Keratinocyte (primary cell): Measurements from ENCODE around the gene PIGP. TPM values are rescaled to one million over a fixed set of nuclear protein-coding genes. Genes with fewer than 3 reads are reported as not detected.

Experiments
- DNase-seq: peaks from one replicate; pipeline ENCODE4 v3.0.0-alpha.2; 2011; ENCODE audit warnings: low read depth, missing footprints, low spot score
- FAIRE-seq: peaks from 2 replicates; lab custom pipeline; 2011; peaks lifted over from hg19 to GRCh38; lab: Jason Lieb, UNC
- H2AFZ ChIP-seq: 2 replicates; pipeline ENCODE4 v1.6.0; 2012; ENCODE audit warnings: low read length, control low read depth, inconsistent platforms; ENCODE audit not compliant: control insufficient read depth
- H3K27ac ChIP-seq: 2 replicates; pipeline ENCODE4 v1.5.1; 2011; ENCODE audit warnings: low read length; ENCODE audit not compliant: control insufficient read depth, insufficient read depth
- H3K27me3 ChIP-seq: 3 replicates; pipeline ENCODE4 v1.6.0; 2011; ENCODE audit warnings: low read length; ENCODE audit not compliant: control insufficient read depth, insufficient read depth; ENCODE audit errors: extremely low read depth
- H3K36me3 ChIP-seq, 2 experiments: 2 replicates in 1 of 2; 3 replicates in 1 of 2; pipeline ENCODE4 v1.5.1; 2011; ENCODE audit warnings: low read length in 2 of 2, mild to moderate bottlenecking in 1 of 2; ENCODE audit not compliant: control insufficient read depth in 2 of 2, insufficient read depth in 2 of 2; ENCODE audit errors: extremely low read depth in 1 of 2
- H3K4me1 ChIP-seq: 3 replicates; pipeline ENCODE4 v1.5.1; 2011; ENCODE audit warnings: low read length; ENCODE audit not compliant: control insufficient read depth, insufficient read depth; ENCODE audit errors: extremely low read depth
- H3K4me2 ChIP-seq: 3 replicates; pipeline ENCODE4 v1.6.0; 2011; ENCODE audit warnings: low read depth, low read length; ENCODE audit not compliant: control insufficient read depth, insufficient read depth; ENCODE audit errors: extremely low read depth
- H3K4me3 ChIP-seq, 3 experiments: fragments of 200-600 bp in 1 of 3; sonication (generic) in 1 of 3; 2 replicates in 2 of 3; 3 replicates in 1 of 3; pipeline ENCODE4 v1.5.1; 2011 to 2016; ENCODE audit warnings: low read length in 3 of 3, mild to moderate bottlenecking in 3 of 3, control low read depth in 2 of 3, inconsistent platforms in 1 of 3, low read depth in 1 of 3, mixed read lengths in 1 of 3, mixed run types in 1 of 3, moderate library complexity in 1 of 3; ENCODE audit not compliant: control insufficient read depth in 2 of 3, insufficient read depth in 2 of 3; ENCODE audit errors: extremely low read depth in 1 of 3
- H3K79me2 ChIP-seq: 2 replicates; pipeline ENCODE4 v1.6.0; 2012; ENCODE audit warnings: low read length; ENCODE audit not compliant: control insufficient read depth, insufficient read depth
- H3K9ac ChIP-seq: 3 replicates; pipeline ENCODE4 v1.6.0; 2011; ENCODE audit warnings: low read length; ENCODE audit not compliant: control insufficient read depth, insufficient read depth; ENCODE audit errors: extremely low read depth
- H3K9me1 ChIP-seq: 3 replicates; pipeline ENCODE4 v1.6.0; 2011; ENCODE audit warnings: low read length; ENCODE audit not compliant: control insufficient read depth, insufficient read depth; ENCODE audit errors: extremely low read depth
- H3K9me3 ChIP-seq: 2 replicates; pipeline ENCODE4 v1.5.1; 2012; ENCODE audit warnings: low read depth, low read length; ENCODE audit not compliant: control insufficient read depth
- H4K20me1 ChIP-seq: 3 replicates; pipeline ENCODE4 v1.6.0; 2011; ENCODE audit warnings: low read length; ENCODE audit not compliant: control insufficient read depth, insufficient read depth; ENCODE audit errors: extremely low read depth
- EZH2 ChIP-seq: IDR thresholded peaks from one replicate; pipeline ENCODE4 v1.6.1; 2012; ENCODE audit warnings: inconsistent platforms, mild to moderate bottlenecking, low read length, moderate library complexity
- dilution Hi-C: fragments of 300-500 bp; cut with MboI; formaldehyde crosslinking; loops from one replicate; pipeline ENCODE4 v1.7.0; 2020; ENCODE audit warnings: low sequenced_read_pairs; ENCODE audit not compliant: extremely low pct_ligation_motif_present
- polyA plus RNA-seq, 5 experiments: library from polyadenylated mRNA; depleted of rRNA in 3 of 5; stranded (reverse) in 3 of 5; stranded (forward) in 1 of 5; unstranded in 1 of 5; fragments of >200 nt; gene quantifications; 1 replicate in 1 of 5; 2 replicates in 3 of 5; 3 replicates in 1 of 5; pipeline versions ENCODE4 v1.2.1 to v1.2.3, GENCODE V29; 2011 to 2012; ENCODE audit warnings: missing spikeins in 2 of 5, low read depth in 1 of 5, low replicate concordance in 1 of 5
- TF ChIP-seq, protein P1 (sequence below), 3 experiments: IDR thresholded peaks in 1 of 3; conservative IDR thresholded peaks in 1 of 3; optimal IDR thresholded peaks in 1 of 3; 2 replicates in 2 of 3; 3 replicates in 1 of 3; pipeline versions ENCODE3 to v1.5.1; 2011; ENCODE audit warnings: low read length in 3 of 3, mild to moderate bottlenecking in 3 of 3, moderate library complexity in 2 of 3, control low read depth in 1 of 3, inconsistent platforms in 1 of 3; ENCODE audit not compliant: insufficient read depth in 2 of 3; ENCODE audit errors: extremely low read depth in 1 of 3

The PIGP gene
- polyA plus RNA-seq, 1 donor (not counting 4 experiments of a cell fraction or from before 2014, with no cell fraction given) = 31.8 TPM

DNA sequence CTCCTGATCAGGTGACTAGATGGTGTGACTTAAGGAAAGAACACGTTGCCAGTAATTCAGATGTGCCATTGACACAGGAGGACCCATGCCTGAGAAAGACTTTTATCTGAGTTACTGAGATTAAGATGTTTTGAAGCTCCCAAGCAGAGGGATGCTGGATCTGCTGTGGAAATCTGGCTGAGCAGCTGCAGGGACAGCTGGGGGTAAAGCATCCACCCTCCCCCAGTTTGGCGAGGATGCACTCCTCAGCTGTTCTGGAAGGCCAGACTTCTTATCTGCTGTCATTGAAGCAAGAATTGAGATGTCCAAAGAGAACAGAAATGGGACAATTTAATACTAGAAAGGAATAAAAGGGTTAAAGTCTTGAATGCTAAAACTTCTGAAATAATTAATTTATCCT, 25.9 kb upstream of the PIGP start:
- H3K4me3 ChIP-seq = no peak overlapping the region
- no peaks in the 10 kb centered on the region for H3K9me3 ChIP-seq
- H3K36me3 ChIP-seq = peaks cover 7 to 10% of the 10 kb centered on the region in 2 experiments
- no peak overlapping the region for H2AFZ ChIP-seq
- H4K20me1 ChIP-seq = no peaks in the 10 kb centered on the region
- H3K4me2 ChIP-seq = no peak overlapping the region
- FAIRE-seq (no peak), DNase-seq (no peak)
- H3K9me1 ChIP-seq = no peaks in the 10 kb centered on the region
- no peaks in the 10 kb centered on the region for H3K79me2 ChIP-seq
- dilution Hi-C loops = no loop called here
- no peak overlapping the region for H3K9ac ChIP-seq
- H3K27me3 ChIP-seq = no peaks in the 10 kb centered on the region
- no peak for TF ChIP-seq EZH2
- TF ChIP-seq, protein P1, sequence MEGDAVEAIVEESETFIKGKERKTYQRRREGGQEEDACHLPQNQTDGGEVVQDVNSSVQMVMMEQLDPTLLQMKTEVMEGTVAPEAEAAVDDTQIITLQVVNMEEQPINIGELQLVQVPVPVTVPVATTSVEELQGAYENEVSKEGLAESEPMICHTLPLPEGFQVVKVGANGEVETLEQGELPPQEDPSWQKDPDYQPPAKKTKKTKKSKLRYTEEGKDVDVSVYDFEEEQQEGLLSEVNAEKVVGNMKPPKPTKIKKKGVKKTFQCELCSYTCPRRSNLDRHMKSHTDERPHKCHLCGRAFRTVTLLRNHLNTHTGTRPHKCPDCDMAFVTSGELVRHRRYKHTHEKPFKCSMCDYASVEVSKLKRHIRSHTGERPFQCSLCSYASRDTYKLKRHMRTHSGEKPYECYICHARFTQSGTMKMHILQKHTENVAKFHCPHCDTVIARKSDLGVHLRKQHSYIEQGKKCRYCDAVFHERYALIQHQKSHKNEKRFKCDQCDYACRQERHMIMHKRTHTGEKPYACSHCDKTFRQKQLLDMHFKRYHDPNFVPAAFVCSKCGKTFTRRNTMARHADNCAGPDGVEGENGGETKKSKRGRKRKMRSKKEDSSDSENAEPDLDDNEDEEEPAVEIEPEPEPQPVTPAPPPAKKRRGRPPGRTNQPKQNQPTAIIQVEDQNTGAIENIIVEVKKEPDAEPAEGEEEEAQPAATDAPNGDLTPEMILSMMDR (optimal IDR thresholded peaks at IDR 0.05 in 1 of 3, IDR thresholded peaks at IDR 0.05 in 1 of 3, conservative IDR thresholded peaks at IDR 0.05 in 1 of 3; ENCODE audit: extremely low read depth in 1 of 3, insufficient read depth in 2 of 3, low read length in 3 of 3) = no peak
- H3K27ac ChIP-seq = no peak overlapping the region
- peaks cover 13% of the 10 kb centered on the region for H3K4me1 ChIP-seq

DNA sequence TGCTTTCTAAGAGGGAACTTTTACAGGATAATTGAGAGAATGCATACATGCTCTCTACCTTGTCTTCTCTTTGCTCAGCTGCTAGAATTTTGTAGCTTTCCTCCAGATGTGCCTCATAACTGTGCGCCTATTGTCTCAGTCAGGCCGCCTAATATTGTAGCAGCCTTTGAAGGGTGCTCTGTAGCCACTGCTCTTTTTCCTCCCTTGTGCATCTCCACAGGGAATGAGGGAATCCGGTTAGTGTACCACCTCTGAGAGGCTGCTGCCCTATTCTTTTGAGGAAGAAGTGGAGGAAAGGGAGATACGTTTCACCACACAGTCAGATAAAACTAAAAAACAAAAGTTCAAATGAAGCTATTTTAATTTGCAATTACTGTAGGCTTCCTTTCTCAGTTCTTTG, 22.9 kb upstream of the PIGP start:
- FAIRE-seq = no peak
- no peak overlapping the region for H3K4me2 ChIP-seq
- dilution Hi-C loops = no loop called here
- H3K4me3 ChIP-seq = no peak overlapping the region
- DNase-seq = no peak
- no peaks in the 10 kb centered on the region for H3K79me2 ChIP-seq
- no peaks in the 10 kb centered on the region for H4K20me1 ChIP-seq
- H2AFZ ChIP-seq = no peak overlapping the region
- H3K27ac ChIP-seq = no peak overlapping the region
- H3K9me1 ChIP-seq = no peaks in the 10 kb centered on the region
- H3K4me1 ChIP-seq = no peaks in the 10 kb centered on the region
- TF ChIP-seq EZH2 = no peak
- TF ChIP-seq, protein P1 (optimal IDR thresholded peaks at IDR 0.05 in 1 of 3, IDR thresholded peaks at IDR 0.05 in 1 of 3, conservative IDR thresholded peaks at IDR 0.05 in 1 of 3; ENCODE audit: extremely low read depth in 1 of 3, insufficient read depth in 2 of 3, low read length in 3 of 3) = no peak
- H3K9me3 ChIP-seq = no peaks in the 10 kb centered on the region
- H3K36me3 ChIP-seq = peaks cover 8 to 10% of the 10 kb centered on the region in 2 experiments
- H3K9ac ChIP-seq = no peak overlapping the region
- no peaks in the 10 kb centered on the region for H3K27me3 ChIP-seq
